GM04503 (cell line): ENCODE measurements around the gene CACNA1E.

Source experiments
- DNase-seq: peaks from one replicate; pipeline ENCODE4 v3.0.0-alpha.2; 2012; ENCODE audit warnings: low read depth

CACNA1E gene

DNA sequence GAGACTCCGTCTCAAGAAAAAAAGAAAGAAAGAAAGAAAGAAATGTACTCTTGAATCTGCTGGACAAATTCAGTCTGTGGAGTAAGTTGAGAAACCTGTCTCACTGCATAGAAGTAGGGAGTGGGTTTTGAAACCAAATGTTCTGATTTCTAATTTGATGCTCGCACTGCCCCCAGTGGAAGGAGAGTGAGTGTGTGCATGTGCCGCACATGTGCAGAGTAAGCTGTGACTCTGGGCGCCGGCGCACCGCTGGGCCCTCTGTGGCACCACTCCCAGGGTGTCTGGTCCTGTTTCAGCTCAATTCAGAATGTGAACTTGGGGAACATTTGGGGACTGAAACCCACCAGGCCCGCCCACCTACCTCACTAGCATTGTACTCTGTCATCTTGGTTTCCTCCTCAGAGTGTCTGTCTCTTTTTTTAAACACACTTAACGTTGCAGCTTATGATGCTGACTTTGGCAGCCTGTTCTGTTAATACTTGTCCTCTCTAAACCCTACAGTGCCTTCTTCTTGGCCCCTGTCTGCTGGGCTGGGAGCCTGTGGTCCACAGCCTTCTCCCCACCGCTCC is 104.6 kb downstream of the CACNA1E start:
- DNase-seq, result no peak

DNA sequence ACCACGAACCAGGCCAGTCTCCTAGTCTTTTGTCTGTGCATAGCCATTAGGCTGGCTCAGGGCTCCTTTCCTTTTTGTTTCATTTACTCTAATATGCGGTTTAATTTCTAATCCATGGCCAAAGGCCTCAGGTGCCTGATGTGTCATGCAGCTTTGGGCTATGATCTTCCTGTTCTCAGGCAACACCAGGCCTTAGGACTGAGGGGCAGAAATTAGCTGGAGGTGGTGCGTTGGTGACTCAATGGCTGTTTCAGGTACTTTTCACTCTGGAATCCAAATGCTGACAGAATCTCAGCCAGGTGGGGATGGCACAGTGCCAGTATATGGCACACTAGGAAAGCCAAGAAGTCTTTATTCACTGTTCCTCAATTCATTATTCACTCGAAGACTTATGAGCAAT is 105.3 kb downstream of the CACNA1E start:
- DNase-seq, result no peak

- DNase-seq, result no peak
Observed at GRCh38 chr1:181592255-181592859, 109.0 kb downstream of the CACNA1E start.

- no peak for DNase-seq
Observed at GRCh38 chr1:181593042-181593441, 109.7 kb downstream of the CACNA1E start.

- DNase-seq, result no peak
Observed at GRCh38 chr1:181594553-181594952, 111.2 kb downstream of the CACNA1E start.

DNA sequence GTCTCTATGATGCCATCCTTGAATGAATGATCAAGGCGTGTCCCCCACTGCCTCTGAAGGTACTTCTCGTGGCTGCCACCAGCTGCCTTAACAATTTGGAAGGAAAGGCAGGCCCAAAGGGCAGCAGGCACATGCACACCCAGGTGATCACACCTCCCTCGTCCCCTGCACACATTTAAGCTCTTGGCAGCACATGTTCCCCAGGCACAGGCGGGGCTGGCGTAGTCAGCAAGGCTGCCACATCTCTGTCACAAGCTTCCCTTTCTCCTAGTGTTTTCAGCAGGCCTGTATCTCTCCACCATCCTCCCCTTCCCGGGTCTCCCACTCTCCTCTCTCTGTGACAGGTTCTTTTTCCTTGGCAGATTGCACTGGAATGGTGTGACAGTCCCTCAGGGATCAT is 111.9 kb downstream of the CACNA1E start:
- DNase-seq, result no peak

DNA sequence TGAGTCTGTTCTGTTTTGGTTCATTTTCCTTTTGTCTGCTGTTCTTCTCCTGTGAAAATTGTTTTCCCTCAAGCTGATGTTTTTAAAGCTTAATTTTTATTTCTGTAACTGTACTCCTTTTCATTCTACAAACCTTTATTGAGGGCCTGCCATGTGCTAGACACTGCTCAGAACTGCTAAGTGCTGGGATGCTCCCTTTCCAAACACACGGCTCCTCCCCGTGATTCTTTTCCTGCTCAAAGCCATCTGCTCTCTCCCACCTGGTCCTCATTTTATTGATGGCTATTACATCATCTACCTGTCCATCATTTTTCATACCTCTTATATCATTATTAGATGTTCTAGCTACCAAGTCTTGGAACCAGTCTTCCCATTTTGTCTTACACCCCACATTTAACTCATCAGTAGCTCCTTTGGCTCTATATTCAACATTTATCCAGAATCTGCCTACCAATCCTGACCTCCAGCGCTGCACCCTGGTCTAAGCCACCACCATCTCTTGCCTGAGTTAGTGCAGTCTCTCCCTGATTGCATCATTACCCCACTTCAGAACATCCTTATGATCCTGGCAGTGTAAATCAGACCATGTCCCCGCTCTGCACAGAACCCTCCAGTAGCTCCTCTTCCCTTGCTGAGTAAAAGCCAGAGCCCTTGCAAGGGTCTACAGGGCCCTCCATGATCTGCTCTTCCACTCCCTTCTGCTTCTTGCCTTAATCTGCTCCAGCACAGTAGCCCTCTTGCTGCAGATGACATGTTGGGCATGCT is 118.1 kb downstream of the CACNA1E start:
- DNase-seq, result no peak

- DNase-seq, result no peak
Observed at GRCh38 chr1:181603735-181604410, 120.6 kb downstream of the CACNA1E start.

GRCh38 chr1:181604482-181605249 is 121.3 kb downstream of the CACNA1E start:
- DNase-seq, result no peak

- DNase-seq, result no peak
Observed at GRCh38 chr1:181607524-181607923, 124.2 kb downstream of the CACNA1E start.

DNA sequence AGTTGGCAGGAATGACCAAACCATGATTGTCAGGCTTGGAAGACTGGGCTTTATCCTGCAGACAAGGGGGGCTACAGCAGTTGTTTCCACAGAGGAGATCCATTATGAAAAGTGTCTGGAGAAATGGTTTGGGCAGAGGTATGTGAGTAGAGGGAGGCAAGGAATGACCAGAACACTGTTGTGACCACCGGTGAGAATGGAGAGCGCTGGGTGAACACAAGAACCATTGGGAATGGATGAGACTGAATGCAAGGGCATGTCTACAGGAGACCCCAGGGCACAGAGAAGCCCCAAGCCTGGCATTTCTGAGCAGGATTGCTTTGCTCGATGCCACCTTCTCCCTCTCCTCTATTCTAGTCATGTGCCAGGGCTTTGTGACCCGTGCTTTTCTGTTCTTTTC is 125.1 kb downstream of the CACNA1E start:
- no peak for DNase-seq

- DNase-seq, result no peak
Observed at GRCh38 chr1:181608948-181609347, 125.6 kb downstream of the CACNA1E start.

DNA sequence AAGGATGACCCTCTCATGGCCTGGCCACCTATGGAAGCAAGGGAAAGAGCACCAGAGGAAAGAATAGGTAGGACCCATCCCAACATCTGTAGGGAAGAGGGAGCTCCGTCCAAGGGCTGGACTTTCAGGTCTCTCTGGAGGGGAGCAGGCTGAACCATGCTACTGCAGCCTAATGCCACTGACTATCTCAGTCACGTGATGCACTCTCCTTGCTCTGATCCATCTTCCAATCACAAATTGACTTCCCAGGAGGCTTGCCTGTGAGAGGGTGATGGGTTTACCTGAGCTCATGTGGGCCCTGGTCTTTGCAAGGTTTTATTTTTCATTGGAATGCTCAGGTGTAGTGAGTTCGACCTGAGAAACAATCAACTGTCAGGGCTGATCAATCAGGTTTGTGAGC is 128.8 kb downstream of the CACNA1E start:
- no peak for DNase-seq

DNA sequence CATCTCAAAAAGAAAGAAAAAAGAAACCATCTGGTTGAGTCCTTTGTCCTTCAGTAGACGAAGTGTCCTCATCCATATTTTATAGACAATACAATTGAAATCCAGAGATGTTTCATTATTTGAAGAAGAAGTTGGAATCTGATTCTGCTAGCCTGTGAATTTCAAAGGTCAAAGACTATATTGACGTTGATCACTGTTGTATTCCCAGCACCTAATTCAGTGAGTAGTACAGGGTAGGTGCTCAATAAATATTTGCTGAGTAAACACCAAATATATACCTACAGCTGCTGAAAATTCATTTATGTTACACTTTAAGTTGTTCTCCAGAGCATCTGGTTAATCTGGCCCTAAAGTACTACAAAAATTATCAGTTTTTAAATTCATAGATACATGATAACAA is 135.2 kb downstream of the CACNA1E start:
- no peak for DNase-seq

GRCh38 chr1:181620183-181620582 is 136.9 kb downstream of the CACNA1E start:
- no peak for DNase-seq

DNA sequence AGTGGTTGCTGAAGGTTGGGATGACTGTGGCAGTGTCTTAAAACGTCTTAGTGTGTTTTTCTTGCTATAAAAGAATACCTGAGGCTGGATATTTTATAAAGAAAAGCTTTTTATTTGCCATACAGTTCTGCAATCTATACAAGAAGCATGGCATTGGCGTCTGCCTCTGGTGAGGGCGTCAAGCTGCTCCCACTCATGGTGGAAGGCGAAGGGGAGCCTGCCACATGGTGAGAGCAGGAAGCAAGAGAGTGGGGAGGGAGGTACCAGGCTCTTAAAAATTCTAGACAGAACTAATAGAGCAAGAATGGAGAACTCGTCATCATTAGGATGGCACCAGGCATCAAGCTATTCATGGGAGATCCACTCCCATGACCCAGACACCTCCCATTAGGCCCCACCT is 140.5 kb downstream of the CACNA1E start:
- DNase-seq, result no peak

DNA sequence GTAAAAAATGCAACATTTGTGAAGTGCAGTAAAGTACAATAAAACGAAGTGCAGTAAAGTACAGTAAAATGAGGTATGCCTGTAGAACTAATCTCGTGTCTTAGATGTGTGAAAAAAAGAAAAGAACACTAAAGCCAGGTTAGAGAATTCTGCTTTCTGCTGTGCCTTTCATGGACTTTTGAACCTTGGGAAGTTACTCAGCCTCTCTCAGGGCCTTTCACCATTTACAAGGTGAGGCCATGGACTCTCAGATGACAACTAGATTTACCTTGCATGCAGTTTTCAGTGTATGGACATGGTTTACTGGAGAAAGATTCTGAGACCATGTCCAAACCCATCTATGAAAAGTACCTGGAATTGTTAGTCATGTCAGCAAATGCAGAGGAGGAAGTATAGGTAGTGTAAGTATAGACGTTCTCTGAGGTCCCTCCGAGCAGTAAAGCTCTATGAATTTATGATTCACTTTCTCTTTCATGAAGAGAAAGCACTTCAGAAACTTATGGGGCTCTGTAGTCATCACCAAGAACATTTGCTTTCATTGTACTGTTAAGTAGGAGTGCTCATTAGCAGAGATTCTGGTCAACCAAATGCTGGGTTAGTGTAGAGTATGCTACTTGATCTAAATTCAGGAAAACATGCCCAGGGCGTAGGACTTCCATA is 143.1 kb downstream of the CACNA1E start:
- DNase-seq, result no peak

DNA sequence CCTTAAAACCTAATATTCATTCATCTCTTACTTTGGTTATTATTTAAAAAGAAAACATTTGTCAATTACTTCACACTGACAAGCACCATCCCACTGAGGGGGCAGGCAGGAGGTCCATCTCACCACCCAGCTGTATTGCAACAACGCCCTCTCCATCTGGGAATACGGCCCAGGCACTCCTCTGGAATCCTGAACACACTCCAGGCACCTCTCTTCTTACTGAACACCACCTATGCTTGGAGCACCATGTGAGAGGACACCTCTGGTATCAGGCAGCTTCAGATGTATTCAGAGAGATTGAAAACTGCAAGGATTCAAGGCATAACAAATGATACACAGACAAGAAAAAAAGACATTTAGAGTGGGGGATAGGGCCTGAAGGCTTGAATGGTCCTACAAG is 147.1 kb downstream of the CACNA1E start:
- DNase-seq, result no peak

DNA sequence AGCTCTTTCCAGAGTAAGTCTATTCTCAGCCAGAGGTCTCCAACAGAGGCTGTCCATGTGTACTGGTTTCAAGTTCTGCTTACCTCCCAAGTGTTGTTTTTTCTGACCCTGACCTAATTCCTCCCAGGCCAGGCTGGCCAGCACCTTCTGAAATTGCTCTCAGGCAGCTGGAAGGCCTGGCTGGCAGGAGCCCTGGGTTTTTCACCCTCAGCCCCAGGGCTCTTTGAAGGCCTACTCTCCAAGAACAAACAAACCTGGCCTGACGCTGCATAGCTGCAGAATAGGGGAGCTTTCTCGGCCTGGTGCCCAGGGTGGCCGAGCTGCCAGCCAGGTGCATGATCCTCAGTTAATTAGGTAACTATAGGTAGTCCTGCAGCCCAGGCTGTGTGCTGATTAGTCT is 147.5 kb downstream of the CACNA1E start:
- no peak for DNase-seq

DNA sequence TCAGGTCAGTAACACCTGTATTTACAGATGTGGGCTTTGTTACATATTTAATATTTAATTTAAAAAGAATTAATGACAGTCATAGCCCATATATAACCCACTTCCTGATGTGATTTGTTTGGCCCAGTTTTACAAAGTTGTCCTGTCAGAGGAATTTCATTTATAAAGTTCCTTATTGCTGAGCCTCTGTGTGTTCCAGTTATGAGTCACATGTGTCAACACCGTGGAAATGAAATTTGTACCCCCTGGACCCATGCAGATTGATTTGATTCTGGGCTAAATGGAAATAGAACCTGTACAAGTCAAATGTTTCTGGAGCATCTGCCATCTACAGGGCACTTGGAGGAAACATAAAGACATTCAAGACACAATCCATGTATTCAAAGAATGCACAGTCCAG is 149.2 kb downstream of the CACNA1E start:
- no peak for DNase-seq

DNA sequence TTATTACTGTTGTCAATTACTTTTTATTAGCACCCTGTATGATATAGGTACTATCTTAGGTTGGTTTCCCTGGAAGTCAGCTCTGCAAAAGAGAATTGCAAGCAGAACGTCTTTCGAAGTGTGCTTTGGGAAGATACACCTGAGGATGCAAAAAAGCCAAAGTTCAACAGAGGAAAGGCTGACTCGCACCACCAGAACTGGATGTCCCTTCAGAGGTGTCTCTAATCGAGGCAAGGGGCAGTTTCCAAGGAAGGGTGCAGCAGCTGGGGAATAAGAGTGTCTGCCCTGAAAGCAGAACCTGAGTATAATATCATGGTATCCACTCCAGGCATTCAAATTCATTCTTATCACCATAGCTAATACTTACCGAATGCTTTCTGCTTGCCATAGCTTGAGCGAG is 149.6 kb downstream of the CACNA1E start:
- DNase-seq, result no peak

DNA sequence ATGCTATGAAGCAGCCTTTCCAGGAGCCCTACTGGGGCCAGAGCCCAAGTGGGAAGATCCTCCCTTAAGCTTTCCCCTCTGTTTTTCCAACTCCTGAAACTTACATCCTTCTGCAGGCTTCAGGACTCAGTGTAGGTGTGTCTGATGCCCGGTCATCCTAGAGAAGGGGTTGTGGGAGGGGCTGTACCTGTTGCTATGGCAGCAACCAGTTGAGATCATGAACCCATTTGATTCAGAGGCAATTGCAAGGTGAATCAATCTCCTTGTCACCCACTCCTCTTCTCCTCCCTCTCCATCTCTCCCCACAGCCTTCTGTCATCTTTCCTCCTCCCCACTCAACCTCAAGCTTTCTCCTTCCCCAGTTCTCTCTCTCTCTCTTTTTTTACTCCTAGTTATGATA is 151.8 kb downstream of the CACNA1E start:
- DNase-seq, result no peak
